HepG2 (cell line): Measurements from ENCODE around the gene GRK6. TPM values are rescaled to one million over a fixed set of nuclear protein-coding genes. Genes with fewer than 3 reads are reported as not detected.

Experiments
- AGO1 ChIP-seq: fragments of 200-400 bp; formaldehyde crosslinking; IDR thresholded peaks from 2 replicates; pipeline ENCODE4 v1.6.1; 2017; ENCODE audit warnings: mild to moderate bottlenecking, low read depth, low read length, moderate library complexity; ENCODE audit not compliant: poor library complexity, severe bottlenecking
- FOXC1 ChIP-seq: sonication (generic); formaldehyde crosslinking; IDR thresholded peaks from 2 replicates; pipeline ENCODE4 v1.8.0; 2022; ENCODE audit warnings: mild to moderate bottlenecking, missing genetic modification reagents, borderline replicate concordance
- RFX3 ChIP-seq: IDR thresholded peaks from 2 replicates; pipeline ENCODE4 v1.6.1; 2016; ENCODE audit warnings: missing biosample characterization, missing genetic modification reagents
- STAT5B ChIP-seq: sonication (generic); formaldehyde crosslinking; IDR thresholded peaks from 2 replicates; pipeline ENCODE4 v1.4.0; 2020; ENCODE audit warnings: missing genetic modification reagents
- ZBTB3 ChIP-seq: sonication (generic); formaldehyde crosslinking; IDR thresholded peaks from 2 replicates; pipeline ENCODE4 v1.4.0; 2020; ENCODE audit warnings: low read depth, mild to moderate bottlenecking, moderate library complexity, missing genetic modification reagents, borderline replicate concordance
- ZNF501 ChIP-seq: sonication (generic); formaldehyde crosslinking; IDR thresholded peaks from 2 replicates; pipeline ENCODE4 v1.5.1; 2020; ENCODE audit warnings: mild to moderate bottlenecking, moderate library complexity, missing genetic modification reagents
- ZNF746 ChIP-seq: sonication (generic); formaldehyde crosslinking; IDR thresholded peaks from 2 replicates; pipeline ENCODE4 v1.8.0; 2022; ENCODE audit warnings: mild to moderate bottlenecking, missing genetic modification reagents
- polyA plus RNA-seq, 8 experiments: library from polyadenylated mRNA; depleted of rRNA in 3 of 8; stranded (reverse) in 7 of 8; unstranded in 1 of 8; fragments of >200 nt; fragmentation: Illumina TruSeq in 4 of 8; extraction: Trizol in 4 of 8; gene quantifications; 2 replicates each; pipeline versions ENCODE4 v1.2.1 to v1.2.3, GENCODE V29; 2011 to 2016; ENCODE audit warnings: low read depth in 4 of 8, missing spikeins in 1 of 8, mixed read lengths in 1 of 8; ENCODE audit not compliant: insufficient read depth in 1 of 8
- total RNA-seq, 5 experiments: library from RNA; depleted of rRNA; stranded (reverse); fragments of >200 nt; fragmentation: Illumina TruSeq; extraction: Trizol; gene quantifications; 2 replicates each; pipeline ENCODE4 v1.2.3, GENCODE V29; 2016; ENCODE audit warnings: low read depth in 1 of 5
- TF ChIP-seq, protein P1 (sequence below): sonication (generic); formaldehyde crosslinking; IDR thresholded peaks from 2 replicates; pipeline ENCODE4 v1.9.0; 2021; ENCODE audit warnings: mild to moderate bottlenecking, missing genetic modification reagents
- TF ChIP-seq, protein P2 (sequence below): sonication (generic); formaldehyde crosslinking; IDR thresholded peaks from 2 replicates; pipeline ENCODE4 v1.4.0; 2020; ENCODE audit warnings: mild to moderate bottlenecking, missing genetic modification reagents
- TF ChIP-seq, protein P3 (sequence below): sonication (generic); formaldehyde crosslinking; IDR thresholded peaks from 2 replicates; pipeline ENCODE4 v1.9.0; 2021; ENCODE audit warnings: missing genetic modification reagents, mild to moderate bottlenecking, borderline replicate concordance
- TF ChIP-seq, protein P4 (sequence below): sonication (generic); formaldehyde crosslinking; conservative IDR thresholded peaks from 2 replicates; pipeline ENCODE4 v1.8.0; 2022; ENCODE audit warnings: missing genetic modification reagents

GRK6 gene
- total and polyA plus RNA-seq, 2 of the 13 experiments (the other 11 are each of a cell fraction or from before 2014, with no cell fraction given) = 13.2 to 19.9 TPM

DNA sequence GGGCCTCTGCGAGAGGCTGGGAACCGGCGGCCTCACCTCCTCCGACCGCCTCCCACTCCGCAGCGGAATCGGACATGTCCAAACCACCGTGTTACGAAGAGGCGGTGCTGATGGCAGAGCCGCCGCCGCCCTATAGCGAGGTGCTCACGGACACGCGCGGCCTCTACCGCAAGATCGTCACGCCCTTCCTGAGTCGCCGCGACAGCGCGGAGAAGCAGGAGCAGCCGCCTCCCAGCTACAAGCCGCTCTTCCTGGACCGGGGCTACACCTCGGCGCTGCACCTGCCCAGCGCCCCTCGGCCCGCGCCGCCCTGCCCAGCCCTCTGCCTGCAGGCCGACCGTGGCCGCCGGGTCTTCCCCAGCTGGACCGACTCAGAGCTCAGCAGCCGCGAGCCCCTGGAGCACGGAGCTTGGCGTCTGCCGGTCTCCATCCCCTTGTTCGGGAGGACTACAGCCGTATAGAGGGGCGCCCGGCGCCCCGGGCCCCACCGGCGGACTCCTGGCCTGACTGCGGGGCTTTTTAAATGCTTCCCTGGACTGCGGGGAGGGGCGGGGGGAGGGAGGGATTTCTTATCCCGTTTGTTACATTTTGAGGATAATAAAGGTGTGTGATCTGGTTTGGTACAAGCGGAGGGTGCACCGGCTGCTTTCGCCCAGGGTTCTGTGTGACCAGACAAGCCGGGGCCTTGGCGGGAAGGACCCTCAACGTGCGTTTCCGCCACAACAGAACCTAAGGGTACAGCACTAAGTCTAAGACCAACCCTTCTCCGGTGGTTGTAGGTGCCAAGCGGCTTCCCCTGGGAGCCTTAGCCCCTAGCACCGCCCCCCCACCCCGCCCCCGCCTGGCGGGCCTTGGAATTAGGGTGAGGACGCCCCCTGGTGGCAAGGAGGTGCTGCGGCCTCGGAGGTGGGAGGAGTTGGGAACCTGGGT is 29.4 kb downstream of the GRK6 start (continued):
- TF ChIP-seq, protein P1, sequence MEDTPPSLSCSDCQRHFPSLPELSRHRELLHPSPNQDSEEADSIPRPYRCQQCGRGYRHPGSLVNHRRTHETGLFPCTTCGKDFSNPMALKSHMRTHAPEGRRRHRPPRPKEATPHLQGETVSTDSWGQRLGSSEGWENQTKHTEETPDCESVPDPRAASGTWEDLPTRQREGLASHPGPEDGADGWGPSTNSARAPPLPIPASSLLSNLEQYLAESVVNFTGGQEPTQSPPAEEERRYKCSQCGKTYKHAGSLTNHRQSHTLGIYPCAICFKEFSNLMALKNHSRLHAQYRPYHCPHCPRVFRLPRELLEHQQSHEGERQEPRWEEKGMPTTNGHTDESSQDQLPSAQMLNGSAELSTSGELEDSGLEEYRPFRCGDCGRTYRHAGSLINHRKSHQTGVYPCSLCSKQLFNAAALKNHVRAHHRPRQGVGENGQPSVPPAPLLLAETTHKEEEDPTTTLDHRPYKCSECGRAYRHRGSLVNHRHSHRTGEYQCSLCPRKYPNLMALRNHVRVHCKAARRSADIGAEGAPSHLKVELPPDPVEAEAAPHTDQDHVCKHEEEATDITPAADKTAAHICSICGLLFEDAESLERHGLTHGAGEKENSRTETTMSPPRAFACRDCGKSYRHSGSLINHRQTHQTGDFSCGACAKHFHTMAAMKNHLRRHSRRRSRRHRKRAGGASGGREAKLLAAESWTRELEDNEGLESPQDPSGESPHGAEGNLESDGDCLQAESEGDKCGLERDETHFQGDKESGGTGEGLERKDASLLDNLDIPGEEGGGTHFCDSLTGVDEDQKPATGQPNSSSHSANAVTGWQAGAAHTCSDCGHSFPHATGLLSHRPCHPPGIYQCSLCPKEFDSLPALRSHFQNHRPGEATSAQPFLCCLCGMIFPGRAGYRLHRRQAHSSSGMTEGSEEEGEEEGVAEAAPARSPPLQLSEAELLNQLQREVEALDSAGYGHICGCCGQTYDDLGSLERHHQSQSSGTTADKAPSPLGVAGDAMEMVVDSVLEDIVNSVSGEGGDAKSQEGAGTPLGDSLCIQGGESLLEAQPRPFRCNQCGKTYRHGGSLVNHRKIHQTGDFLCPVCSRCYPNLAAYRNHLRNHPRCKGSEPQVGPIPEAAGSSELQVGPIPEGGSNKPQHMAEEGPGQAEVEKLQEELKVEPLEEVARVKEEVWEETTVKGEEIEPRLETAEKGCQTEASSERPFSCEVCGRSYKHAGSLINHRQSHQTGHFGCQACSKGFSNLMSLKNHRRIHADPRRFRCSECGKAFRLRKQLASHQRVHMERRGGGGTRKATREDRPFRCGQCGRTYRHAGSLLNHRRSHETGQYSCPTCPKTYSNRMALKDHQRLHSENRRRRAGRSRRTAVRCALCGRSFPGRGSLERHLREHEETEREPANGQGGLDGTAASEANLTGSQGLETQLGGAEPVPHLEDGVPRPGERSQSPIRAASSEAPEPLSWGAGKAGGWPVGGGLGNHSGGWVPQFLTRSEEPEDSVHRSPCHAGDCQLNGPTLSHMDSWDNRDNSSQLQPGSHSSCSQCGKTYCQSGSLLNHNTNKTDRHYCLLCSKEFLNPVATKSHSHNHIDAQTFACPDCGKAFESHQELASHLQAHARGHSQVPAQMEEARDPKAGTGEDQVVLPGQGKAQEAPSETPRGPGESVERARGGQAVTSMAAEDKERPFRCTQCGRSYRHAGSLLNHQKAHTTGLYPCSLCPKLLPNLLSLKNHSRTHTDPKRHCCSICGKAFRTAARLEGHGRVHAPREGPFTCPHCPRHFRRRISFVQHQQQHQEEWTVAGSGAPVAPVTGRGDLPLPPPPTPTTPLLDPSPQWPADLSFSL (CRISPR knock-in tag) = 0 out of 2 replicates have a peak, but pooled peaks have one; percentile 47
- TF ChIP-seq, protein P2, sequence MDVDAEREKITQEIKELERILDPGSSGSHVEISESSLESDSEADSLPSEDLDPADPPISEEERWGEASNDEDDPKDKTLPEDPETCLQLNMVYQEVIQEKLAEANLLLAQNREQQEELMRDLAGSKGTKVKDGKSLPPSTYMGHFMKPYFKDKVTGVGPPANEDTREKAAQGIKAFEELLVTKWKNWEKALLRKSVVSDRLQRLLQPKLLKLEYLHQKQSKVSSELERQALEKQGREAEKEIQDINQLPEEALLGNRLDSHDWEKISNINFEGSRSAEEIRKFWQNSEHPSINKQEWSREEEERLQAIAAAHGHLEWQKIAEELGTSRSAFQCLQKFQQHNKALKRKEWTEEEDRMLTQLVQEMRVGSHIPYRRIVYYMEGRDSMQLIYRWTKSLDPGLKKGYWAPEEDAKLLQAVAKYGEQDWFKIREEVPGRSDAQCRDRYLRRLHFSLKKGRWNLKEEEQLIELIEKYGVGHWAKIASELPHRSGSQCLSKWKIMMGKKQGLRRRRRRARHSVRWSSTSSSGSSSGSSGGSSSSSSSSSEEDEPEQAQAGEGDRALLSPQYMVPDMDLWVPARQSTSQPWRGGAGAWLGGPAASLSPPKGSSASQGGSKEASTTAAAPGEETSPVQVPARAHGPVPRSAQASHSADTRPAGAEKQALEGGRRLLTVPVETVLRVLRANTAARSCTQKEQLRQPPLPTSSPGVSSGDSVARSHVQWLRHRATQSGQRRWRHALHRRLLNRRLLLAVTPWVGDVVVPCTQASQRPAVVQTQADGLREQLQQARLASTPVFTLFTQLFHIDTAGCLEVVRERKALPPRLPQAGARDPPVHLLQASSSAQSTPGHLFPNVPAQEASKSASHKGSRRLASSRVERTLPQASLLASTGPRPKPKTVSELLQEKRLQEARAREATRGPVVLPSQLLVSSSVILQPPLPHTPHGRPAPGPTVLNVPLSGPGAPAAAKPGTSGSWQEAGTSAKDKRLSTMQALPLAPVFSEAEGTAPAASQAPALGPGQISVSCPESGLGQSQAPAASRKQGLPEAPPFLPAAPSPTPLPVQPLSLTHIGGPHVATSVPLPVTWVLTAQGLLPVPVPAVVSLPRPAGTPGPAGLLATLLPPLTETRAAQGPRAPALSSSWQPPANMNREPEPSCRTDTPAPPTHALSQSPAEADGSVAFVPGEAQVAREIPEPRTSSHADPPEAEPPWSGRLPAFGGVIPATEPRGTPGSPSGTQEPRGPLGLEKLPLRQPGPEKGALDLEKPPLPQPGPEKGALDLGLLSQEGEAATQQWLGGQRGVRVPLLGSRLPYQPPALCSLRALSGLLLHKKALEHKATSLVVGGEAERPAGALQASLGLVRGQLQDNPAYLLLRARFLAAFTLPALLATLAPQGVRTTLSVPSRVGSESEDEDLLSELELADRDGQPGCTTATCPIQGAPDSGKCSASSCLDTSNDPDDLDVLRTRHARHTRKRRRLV (CRISPR knock-in tag) = no peak
- TF ChIP-seq AGO1 (peak; percentile 91), ZBTB3 (CRISPR knock-in tag) (no peak), RFX3 (CRISPR knock-in tag) (no peak), FOXC1 (CRISPR knock-in tag) (no peak), STAT5B (CRISPR knock-in tag) (no peak), ZNF501 (CRISPR knock-in tag) (no peak; the same call in 1 of the 2 replicates), ZNF746 (no peak)
- TF ChIP-seq, protein P3, sequence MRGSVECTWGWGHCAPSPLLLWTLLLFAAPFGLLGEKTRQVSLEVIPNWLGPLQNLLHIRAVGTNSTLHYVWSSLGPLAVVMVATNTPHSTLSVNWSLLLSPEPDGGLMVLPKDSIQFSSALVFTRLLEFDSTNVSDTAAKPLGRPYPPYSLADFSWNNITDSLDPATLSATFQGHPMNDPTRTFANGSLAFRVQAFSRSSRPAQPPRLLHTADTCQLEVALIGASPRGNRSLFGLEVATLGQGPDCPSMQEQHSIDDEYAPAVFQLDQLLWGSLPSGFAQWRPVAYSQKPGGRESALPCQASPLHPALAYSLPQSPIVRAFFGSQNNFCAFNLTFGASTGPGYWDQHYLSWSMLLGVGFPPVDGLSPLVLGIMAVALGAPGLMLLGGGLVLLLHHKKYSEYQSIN = no peak
- TF ChIP-seq, protein P4, sequence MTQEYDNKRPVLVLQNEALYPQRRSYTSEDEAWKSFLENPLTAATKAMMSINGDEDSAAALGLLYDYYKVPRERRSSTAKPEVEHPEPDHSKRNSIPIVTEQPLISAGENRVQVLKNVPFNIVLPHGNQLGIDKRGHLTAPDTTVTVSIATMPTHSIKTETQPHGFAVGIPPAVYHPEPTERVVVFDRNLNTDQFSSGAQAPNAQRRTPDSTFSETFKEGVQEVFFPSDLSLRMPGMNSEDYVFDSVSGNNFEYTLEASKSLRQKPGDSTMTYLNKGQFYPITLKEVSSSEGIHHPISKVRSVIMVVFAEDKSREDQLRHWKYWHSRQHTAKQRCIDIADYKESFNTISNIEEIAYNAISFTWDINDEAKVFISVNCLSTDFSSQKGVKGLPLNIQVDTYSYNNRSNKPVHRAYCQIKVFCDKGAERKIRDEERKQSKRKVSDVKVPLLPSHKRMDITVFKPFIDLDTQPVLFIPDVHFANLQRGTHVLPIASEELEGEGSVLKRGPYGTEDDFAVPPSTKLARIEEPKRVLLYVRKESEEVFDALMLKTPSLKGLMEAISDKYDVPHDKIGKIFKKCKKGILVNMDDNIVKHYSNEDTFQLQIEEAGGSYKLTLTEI = no peak
